AG04449 (cell line): ENCODE data around the gene TCTN2.

ENCODE experiments used
- CTCF ChIA-PET: fragments of 350-600 bp; formaldehyde crosslinking; extraction: SDS; loops from one replicate; lab custom pipeline; 2021; ENCODE audit warnings: antibody characterized with exemption; lab: Yijun Ruan, JAX
- POLR2A ChIA-PET: fragments of 400-600, 350-600 bp; formaldehyde crosslinking; extraction: SDS; loops from one replicate; lab custom pipeline; 2020; ENCODE audit warnings: antibody characterized with exemption, inconsistent platforms; lab: Yijun Ruan, JAX
- DNase-seq: peaks from one replicate; pipeline ENCODE4 v3.0.0-alpha.2; 2010; ENCODE audit warnings: low read depth, low spot score
- H3K4me3 ChIP-seq: 2 replicates; pipeline ENCODE4 v1.5.1; 2011; ENCODE audit warnings: low read depth, mild to moderate bottlenecking, control low read depth, low read length
- TF ChIP-seq, protein P1 (sequence below): IDR thresholded peaks from one replicate; pipeline ENCODE4 v1.5.1; 2011; ENCODE audit warnings: mild to moderate bottlenecking, moderate library complexity, low read length, control low read depth, inconsistent platforms; ENCODE audit not compliant: insufficient read depth; ENCODE audit errors: missing control alignments

TCTN2 gene

GRCh38 chr12:123726244-123726643 is 55.3 kb downstream of the TCTN2 start:
- DNase-seq = no peak
- TF ChIP-seq, protein P1, sequence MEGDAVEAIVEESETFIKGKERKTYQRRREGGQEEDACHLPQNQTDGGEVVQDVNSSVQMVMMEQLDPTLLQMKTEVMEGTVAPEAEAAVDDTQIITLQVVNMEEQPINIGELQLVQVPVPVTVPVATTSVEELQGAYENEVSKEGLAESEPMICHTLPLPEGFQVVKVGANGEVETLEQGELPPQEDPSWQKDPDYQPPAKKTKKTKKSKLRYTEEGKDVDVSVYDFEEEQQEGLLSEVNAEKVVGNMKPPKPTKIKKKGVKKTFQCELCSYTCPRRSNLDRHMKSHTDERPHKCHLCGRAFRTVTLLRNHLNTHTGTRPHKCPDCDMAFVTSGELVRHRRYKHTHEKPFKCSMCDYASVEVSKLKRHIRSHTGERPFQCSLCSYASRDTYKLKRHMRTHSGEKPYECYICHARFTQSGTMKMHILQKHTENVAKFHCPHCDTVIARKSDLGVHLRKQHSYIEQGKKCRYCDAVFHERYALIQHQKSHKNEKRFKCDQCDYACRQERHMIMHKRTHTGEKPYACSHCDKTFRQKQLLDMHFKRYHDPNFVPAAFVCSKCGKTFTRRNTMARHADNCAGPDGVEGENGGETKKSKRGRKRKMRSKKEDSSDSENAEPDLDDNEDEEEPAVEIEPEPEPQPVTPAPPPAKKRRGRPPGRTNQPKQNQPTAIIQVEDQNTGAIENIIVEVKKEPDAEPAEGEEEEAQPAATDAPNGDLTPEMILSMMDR = no peak
- H3K4me3 ChIP-seq = no peak overlapping the region
- POLR2A ChIA-PET = no interaction called here
- CTCF ChIA-PET = interaction anchor here (0.7 kb wide), 1 partner anchor 18 kb away, joined by 3 read pairs; no protein-coding TSS in a partner anchor

- no peak overlapping the region for H3K4me3 ChIP-seq
- no peak for DNase-seq
- ChIA-PET CTCF (interaction anchor here (0.6 kb wide), 1 partner anchor 70 kb away, joined by 3 read pairs; no protein-coding TSS in a partner anchor), POLR2A (no interaction called here)
- TF ChIP-seq, protein P1 = no peak
These were observed 56.0 kb downstream of the TCTN2 start for GRCh38 chr12:123726962-123727361.

GRCh38 chr12:123727878-123728277 is 57.0 kb downstream of the TCTN2 start:
- CTCF ChIA-PET = no interaction called here
- POLR2A ChIA-PET = no interaction called here
- no peak overlapping the region for H3K4me3 ChIP-seq
- TF ChIP-seq, protein P1 = no peak
- DNase-seq = no peak

DNA sequence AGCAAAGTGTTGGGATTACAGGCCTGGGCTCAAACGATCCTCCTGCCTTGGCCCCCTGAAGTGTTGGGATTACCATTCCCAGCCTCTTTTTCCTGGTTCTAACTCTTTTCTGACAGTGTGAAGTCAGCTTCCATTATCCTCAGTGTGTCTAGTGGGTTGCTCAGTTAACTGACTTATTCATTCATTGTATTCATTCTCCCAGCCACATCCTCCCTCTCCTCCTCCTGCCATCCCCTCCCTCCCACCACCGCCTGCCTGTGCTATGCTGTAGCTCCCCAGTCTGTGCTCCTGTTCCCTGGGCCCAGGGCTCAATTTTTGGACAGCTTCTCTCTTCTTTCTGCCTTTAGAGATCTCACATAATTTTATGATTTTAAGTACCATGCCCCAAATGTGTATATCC is 60.7 kb downstream of the TCTN2 start:
- POLR2A ChIA-PET = no interaction called here
- TF ChIP-seq, protein P1 = no peak
- CTCF ChIA-PET = no interaction called here
- no peak overlapping the region for H3K4me3 ChIP-seq
- no peak for DNase-seq

DNA sequence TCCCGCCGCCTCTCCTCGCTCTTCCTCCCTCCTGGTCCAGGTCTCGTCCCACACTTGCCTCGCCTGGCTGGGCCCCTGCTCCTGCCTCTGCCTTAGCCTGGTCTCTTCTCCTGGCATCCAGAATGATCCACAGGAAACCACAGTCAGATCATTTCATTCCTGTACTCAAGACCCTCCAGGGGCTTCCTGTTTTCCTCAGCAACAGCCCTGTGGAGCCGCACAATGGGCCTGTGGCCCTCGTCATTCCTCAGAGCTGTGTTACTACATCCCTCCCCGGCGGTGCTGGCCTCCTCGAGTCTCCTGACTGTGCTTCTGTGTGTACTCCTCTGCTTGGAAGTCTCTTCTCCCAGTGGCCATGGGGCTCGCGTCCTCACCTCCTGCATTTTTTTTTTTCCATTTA is 61.3 kb downstream of the TCTN2 start:
- TF ChIP-seq, protein P1 = no peak
- H3K4me3 ChIP-seq = no peak overlapping the region
- ChIA-PET POLR2A (no interaction called here), CTCF (no interaction called here)
- no peak for DNase-seq

- POLR2A ChIA-PET = interaction anchor here (0.7 kb wide), 1 partner anchor 474 kb away, joined by 4 read pairs; no protein-coding TSS in a partner anchor
- H3K4me3 ChIP-seq = no peak overlapping the region
- no peak for DNase-seq
- CTCF ChIA-PET = no interaction called here
- TF ChIP-seq, protein P1 = no peak
These were observed 62.3 kb downstream of the TCTN2 start for GRCh38 chr12:123733229-123733628.
